ENCODE results near the gene SLN. TPM values are rescaled to one million over a fixed set of nuclear protein-coding genes. Genes with fewer than 3 reads are reported as not detected.

SLN gene
- total RNA-seq, 1 donor from 2014 or later = not detected

DNA sequence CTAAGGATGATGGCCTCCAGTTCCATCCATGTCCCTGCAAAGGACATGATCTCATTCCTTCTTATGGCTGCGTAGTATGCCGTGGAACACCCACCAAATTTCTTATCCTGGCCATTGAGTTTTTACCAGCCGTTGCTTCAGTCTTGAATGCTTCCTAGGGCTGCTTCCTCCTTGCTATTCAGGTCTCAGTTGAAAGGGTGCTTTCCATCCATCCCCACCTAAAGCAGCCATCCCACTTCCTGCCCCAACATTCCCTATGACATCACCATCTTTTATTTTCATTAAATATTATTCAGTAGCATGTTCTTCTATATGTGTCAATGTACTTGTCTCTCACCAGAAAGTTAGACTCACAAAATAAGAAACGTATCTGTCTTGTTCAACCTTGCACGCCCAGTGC is 40.7 kb upstream of the SLN start:
- no peak for DNase-seq (ENCODE audit: low spot score in 2 of 2)
- intact Hi-C loops (cut with DNase I) = no loop called here
- no peak overlapping the region for H3K27ac ChIP-seq

DNA sequence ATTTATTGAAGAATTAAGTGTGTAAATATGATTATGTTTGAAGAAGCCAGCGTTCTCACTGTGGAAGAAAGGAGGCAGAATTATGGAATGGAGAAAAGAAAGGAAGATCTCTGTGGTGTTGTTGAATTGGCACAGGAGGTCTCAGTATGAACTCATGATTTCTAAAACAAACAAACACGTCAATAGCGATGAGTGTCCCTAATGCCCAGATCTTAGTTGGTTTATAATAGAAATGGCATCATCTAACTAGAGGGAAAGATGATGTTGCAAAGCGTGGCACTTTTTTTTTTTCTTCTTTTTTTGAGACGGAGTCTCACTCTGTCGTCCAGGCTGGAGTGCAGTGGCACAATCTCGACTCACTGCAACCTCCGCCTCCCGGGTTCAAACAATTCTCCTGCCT is 39.2 kb upstream of the SLN start:
- no peak for DNase-seq (ENCODE audit: low spot score in 2 of 2)
- Histone ChIP-seq H3K27ac (no peak overlapping the region), H3K9me3 (no peaks in the 10 kb centered on the region), H3K36me3 (no peaks in the 10 kb centered on the region), H3K4me1 (no peaks in the 10 kb centered on the region), H3K27me3 (no peaks in the 10 kb centered on the region), H3K4me3 (no peak overlapping the region)
- TF ChIP-seq, protein P1, sequence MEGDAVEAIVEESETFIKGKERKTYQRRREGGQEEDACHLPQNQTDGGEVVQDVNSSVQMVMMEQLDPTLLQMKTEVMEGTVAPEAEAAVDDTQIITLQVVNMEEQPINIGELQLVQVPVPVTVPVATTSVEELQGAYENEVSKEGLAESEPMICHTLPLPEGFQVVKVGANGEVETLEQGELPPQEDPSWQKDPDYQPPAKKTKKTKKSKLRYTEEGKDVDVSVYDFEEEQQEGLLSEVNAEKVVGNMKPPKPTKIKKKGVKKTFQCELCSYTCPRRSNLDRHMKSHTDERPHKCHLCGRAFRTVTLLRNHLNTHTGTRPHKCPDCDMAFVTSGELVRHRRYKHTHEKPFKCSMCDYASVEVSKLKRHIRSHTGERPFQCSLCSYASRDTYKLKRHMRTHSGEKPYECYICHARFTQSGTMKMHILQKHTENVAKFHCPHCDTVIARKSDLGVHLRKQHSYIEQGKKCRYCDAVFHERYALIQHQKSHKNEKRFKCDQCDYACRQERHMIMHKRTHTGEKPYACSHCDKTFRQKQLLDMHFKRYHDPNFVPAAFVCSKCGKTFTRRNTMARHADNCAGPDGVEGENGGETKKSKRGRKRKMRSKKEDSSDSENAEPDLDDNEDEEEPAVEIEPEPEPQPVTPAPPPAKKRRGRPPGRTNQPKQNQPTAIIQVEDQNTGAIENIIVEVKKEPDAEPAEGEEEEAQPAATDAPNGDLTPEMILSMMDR (IDR thresholded peaks at IDR 0.05) = no peak
- intact Hi-C loops (cut with DNase I) = no loop called here

More for the DNA sequence above, 40.7 kb upstream of the SLN start:
- H3K9me3 ChIP-seq = no peaks in the 10 kb centered on the region
- H3K27me3 ChIP-seq = no peaks in the 10 kb centered on the region
- H3K4me3 ChIP-seq = no peak overlapping the region
- H3K4me1 ChIP-seq = no peaks in the 10 kb centered on the region
- TF ChIP-seq, protein P1 (IDR thresholded peaks at IDR 0.05) = no peak
- no peaks in the 10 kb centered on the region for H3K36me3 ChIP-seq

DNA sequence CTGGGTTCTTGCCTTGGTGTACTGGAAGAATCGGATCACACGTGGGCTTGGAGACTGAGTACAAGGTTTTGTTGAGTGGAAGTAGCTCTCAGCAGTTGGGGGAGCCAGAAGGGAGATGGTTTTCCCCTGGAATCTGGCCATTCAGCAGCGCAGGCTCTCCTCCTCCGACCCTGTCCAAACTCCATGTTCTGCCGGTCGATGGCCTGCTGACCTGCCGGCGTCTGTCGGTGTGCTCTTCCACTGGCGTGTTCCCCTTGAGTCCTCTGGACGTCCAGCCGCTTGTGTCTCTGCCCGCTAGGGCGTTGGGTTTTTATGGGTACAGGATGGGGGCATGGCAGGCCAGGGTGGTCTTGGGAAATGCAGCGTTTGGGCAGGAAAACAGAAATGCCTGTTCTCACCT is 38.5 kb upstream of the SLN start:
- TF ChIP-seq, protein P1 (IDR thresholded peaks at IDR 0.05) = no peak
- Histone ChIP-seq H3K36me3 (no peaks in the 10 kb centered on the region), H3K27me3 (no peaks in the 10 kb centered on the region), H3K9me3 (no peaks in the 10 kb centered on the region), H3K27ac (no peak overlapping the region), H3K4me1 (no peaks in the 10 kb centered on the region), H3K4me3 (no peak overlapping the region)
- no peak for DNase-seq (ENCODE audit: low spot score in 2 of 2)
- intact Hi-C loops (cut with DNase I) = no loop called here

DNA sequence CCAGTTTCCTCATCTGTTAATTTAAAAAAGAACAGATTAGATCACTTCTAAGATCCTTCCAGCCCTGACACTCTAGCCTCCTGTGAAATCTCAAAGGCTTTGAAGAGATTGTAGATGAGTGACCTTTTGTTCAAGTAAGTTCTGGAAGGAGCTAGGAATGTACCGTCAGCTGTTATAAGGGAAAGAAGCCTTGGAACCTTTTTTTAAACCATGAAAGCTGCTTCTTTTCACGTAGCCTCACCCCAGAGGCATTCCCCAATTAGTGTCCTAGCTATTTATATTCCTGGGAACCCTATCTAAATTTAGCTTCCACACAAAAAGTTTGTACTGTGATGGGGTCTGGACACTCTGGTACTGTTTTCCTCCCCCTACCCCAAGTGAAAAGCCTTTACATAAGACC is 35.8 kb upstream of the SLN start:
- Histone ChIP-seq H3K36me3 (no peaks in the 10 kb centered on the region), H3K4me1 (no peaks in the 10 kb centered on the region), H3K9me3 (no peaks in the 10 kb centered on the region), H3K4me3 (no peak overlapping the region), H3K27me3 (no peaks in the 10 kb centered on the region), H3K27ac (no peak overlapping the region)
- intact Hi-C loops (cut with DNase I) = no loop called here
- TF ChIP-seq, protein P1 (IDR thresholded peaks at IDR 0.05) = no peak
- no peak for DNase-seq (ENCODE audit: low spot score in 2 of 2)

DNA sequence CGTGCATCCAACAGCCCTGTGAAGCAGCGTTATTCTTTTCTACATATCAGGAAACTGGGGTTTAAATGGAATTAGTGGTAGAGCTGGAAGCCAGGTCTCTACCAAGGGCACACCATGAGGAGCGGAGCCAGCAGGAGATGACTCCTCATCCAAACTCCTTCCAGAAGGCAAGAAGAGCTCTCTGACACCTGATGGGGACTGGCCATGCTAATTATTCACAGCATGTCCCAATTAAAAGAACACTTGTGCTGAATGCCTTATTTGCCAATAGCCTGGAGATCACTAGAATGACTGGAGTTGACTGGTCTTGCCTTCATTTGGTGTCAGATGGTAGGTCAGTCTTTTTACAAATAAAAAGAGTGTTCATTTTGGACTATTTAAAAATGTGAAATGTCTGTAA is 32.9 kb upstream of the SLN start:
- TF ChIP-seq, protein P1 (IDR thresholded peaks at IDR 0.05) = no peak
- no peak for DNase-seq (ENCODE audit: low spot score in 2 of 2)

DNA sequence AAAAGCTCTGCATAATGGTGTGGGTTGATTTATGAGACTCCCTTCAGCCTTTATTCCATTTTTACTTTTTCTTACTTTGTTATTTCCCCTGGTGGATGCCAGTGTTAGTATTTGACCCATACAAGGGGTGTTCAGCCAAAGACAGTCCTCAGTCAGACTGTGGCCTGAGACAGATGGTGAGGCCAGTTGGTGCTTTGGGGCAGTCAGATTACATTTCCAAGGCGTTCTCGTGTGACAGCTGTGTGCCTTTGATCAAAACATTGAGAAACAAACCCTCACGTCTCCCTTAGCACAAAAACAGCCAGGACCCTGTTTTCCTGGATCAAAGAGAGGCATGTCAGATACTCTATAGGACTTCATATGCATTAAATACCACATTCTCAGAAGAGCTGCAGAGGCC is 31.3 kb upstream of the SLN start:
- no peaks in the 10 kb centered on the region for H3K27me3 ChIP-seq
- no peaks in the 10 kb centered on the region for H3K4me1 ChIP-seq
- intact Hi-C loops (cut with DNase I) = no loop called here
- no peak for DNase-seq (ENCODE audit: low spot score in 2 of 2)
- H3K4me3 ChIP-seq = no peak overlapping the region
- no peaks in the 10 kb centered on the region for H3K36me3 ChIP-seq
- H3K9me3 ChIP-seq = no peaks in the 10 kb centered on the region
- TF ChIP-seq, protein P1 (IDR thresholded peaks at IDR 0.05) = no peak
- no peak overlapping the region for H3K27ac ChIP-seq

More for the DNA sequence above, 32.9 kb upstream of the SLN start:
- intact Hi-C loops (cut with DNase I) = no loop called here
- no peak overlapping the region for H3K27ac ChIP-seq
- H3K9me3 ChIP-seq = no peaks in the 10 kb centered on the region
- no peaks in the 10 kb centered on the region for H3K4me1 ChIP-seq
- H3K27me3 ChIP-seq = no peaks in the 10 kb centered on the region
- H3K4me3 ChIP-seq = no peak overlapping the region
- no peaks in the 10 kb centered on the region for H3K36me3 ChIP-seq

Measured in ascending aorta (tissue), 2 donors.